OCI-LY1 (cell line): ENCODE measurements around the gene TEAD4.

Experiments used
- EZH2 ChIP-seq: fragments of 200-600 bp; sonication (generic), shearing (Covaris generic); IDR thresholded peaks from 2 replicates; pipeline ENCODE4 v1.8.0; 2017; ENCODE audit warnings: borderline replicate concordance, mixed run types, mild to moderate bottlenecking, antibody characterized with exemption, low read length, moderate library complexity, mixed read lengths
- TF ChIP-seq, protein P1 (sequence below): fragments of 200-600 bp; sonication (generic), shearing (Covaris generic); IDR thresholded peaks from 2 replicates; pipeline ENCODE4 v1.5.1; 2017; ENCODE audit warnings: mild to moderate bottlenecking, antibody characterized with exemption, low read length, moderate library complexity, mixed read lengths

DNA sequence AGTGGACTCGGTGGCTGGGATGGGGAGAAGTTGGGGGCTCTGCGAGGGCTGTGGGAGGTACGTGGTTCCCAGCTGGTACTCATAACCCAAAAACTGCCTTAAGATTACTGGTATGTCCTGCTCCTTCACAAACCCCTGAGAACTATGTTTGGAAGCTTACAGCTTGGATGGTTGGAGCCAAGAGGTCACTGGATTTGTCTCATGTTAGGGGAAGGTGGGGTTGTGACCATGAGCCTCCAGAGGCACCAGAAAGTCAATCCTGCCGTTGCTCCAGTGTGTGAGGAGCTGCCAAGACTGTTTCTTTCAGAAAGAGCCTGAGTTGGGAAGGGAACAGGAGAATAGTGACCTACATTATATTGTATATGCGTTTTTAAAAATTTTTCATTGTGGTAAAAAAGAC, 33.5 kb downstream of the TEAD4 start:
- TF ChIP-seq, protein P1, sequence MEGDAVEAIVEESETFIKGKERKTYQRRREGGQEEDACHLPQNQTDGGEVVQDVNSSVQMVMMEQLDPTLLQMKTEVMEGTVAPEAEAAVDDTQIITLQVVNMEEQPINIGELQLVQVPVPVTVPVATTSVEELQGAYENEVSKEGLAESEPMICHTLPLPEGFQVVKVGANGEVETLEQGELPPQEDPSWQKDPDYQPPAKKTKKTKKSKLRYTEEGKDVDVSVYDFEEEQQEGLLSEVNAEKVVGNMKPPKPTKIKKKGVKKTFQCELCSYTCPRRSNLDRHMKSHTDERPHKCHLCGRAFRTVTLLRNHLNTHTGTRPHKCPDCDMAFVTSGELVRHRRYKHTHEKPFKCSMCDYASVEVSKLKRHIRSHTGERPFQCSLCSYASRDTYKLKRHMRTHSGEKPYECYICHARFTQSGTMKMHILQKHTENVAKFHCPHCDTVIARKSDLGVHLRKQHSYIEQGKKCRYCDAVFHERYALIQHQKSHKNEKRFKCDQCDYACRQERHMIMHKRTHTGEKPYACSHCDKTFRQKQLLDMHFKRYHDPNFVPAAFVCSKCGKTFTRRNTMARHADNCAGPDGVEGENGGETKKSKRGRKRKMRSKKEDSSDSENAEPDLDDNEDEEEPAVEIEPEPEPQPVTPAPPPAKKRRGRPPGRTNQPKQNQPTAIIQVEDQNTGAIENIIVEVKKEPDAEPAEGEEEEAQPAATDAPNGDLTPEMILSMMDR = no peak
- TF ChIP-seq EZH2 = no peak
